OCI-LY7 (cell line): ENCODE measurements around the gene ADGRG3. TPM values are rescaled to one million over a fixed set of nuclear protein-coding genes. Genes with fewer than 3 reads are reported as not detected.

ENCODE experiments used
- BruUV-seq: library from RNA; stranded (reverse); fragments of 400-500 nt; replicated peaks from 2 replicates; lab custom pipeline; 2021; lab: Mats Ljungman, UMichigan
- CTCF ChIA-PET: fragments of 300-600 bp; sonication (Branson Sonifier 250); formaldehyde crosslinking; loops from one replicate; lab custom pipeline; 2022; ENCODE audit warnings: antibody characterized with exemption; ENCODE audit not compliant: unreplicated experiment; lab: Charles Lee
- POLR2A ChIA-PET: fragments of 300-600 bp; sonication (Branson Sonifier 250); formaldehyde crosslinking; loops from one replicate; lab custom pipeline; 2022; ENCODE audit warnings: antibody characterized with exemption; lab: Charles Lee
- DNase-seq: peaks from one replicate; pipeline ENCODE4 v3.0.0-alpha.2; 2015; ENCODE audit warnings: low spot score
- H2AFZ ChIP-seq: fragments of 200-600 bp; sonication (generic), shearing (Covaris generic); 2 replicates; pipeline ENCODE4 v1.6.1; 2014; ENCODE audit warnings: mild to moderate bottlenecking, antibody characterized with exemption, low read length, moderate library complexity
- H3K27ac ChIP-seq: fragments of 200-600 bp; sonication (generic); 2 replicates; pipeline ENCODE4 v1.5.1; 2014; ENCODE audit warnings: mixed run types, low read depth, mild to moderate bottlenecking, moderate library complexity, low read length, inconsistent platforms; ENCODE audit not compliant: poor library complexity, severe bottlenecking
- H3K36me3 ChIP-seq: fragments of 200-600 bp; sonication (generic); 2 replicates; pipeline ENCODE4 v1.6.1; 2014; ENCODE audit warnings: mild to moderate bottlenecking, antibody characterized with exemption, low read length, moderate library complexity, mixed read lengths; ENCODE audit not compliant: insufficient read depth
- H3K4me1 ChIP-seq: fragments of 200-600 bp; sonication (generic); 2 replicates; pipeline ENCODE4 v1.5.1; 2014; ENCODE audit warnings: mild to moderate bottlenecking, low read length; ENCODE audit not compliant: insufficient read depth, poor library complexity, severe bottlenecking
- H3K4me2 ChIP-seq: fragments of 200-600 bp; sonication (generic); 2 replicates; pipeline ENCODE4 v1.6.1; 2014; ENCODE audit warnings: mild to moderate bottlenecking, low read length
- H3K4me3 ChIP-seq: fragments of 200-600 bp; sonication (generic); 2 replicates; pipeline ENCODE4 v1.5.1; 2014; ENCODE audit warnings: mild to moderate bottlenecking, low read depth, low read length; ENCODE audit not compliant: poor library complexity, severe bottlenecking
- H3K79me2 ChIP-seq: fragments of 200-600 bp; sonication (generic); 2 replicates; pipeline ENCODE4 v1.6.1; 2016; ENCODE audit warnings: low read depth, mild to moderate bottlenecking, low read length, moderate library complexity, mixed read lengths; ENCODE audit not compliant: insufficient read depth
- H3K9me2 ChIP-seq: fragments of 200-600 bp; sonication (generic); 2 replicates; pipeline ENCODE4 v1.6.1; 2016; ENCODE audit warnings: mild to moderate bottlenecking, low read length, mixed read lengths; ENCODE audit not compliant: insufficient read depth
- H3K9me3 ChIP-seq: fragments of 200-600 bp; sonication (generic); 2 replicates; pipeline ENCODE4 v1.6.1; 2014; ENCODE audit warnings: mild to moderate bottlenecking, mixed run types, low read length, mixed read lengths
- H4K20me1 ChIP-seq: fragments of 200-600 bp; sonication (generic); 2 replicates; pipeline ENCODE4 v1.6.1; 2014; ENCODE audit warnings: mild to moderate bottlenecking, antibody characterized with exemption, low read length, moderate library complexity, mixed read lengths; ENCODE audit not compliant: insufficient read depth
- EZH2phosphoT487 ChIP-seq: fragments of 200-600 bp; sonication (generic); IDR thresholded peaks from 2 replicates; pipeline ENCODE4 v1.6.1; 2018; ENCODE audit warnings: low read depth, borderline replicate concordance, mild to moderate bottlenecking, mixed run types, antibody characterized with exemption, low read length, moderate library complexity, mixed read lengths
- intact Hi-C: fragments of 100-400 bp; cut with micrococcal nuclease; formaldehyde crosslinking; loops from one replicate; pipeline ENCODE4 v1.10.0; 2022; ENCODE audit not compliant: unreplicated experiment
- total RNA-seq, 2 experiments: library from RNA; depleted of rRNA in 1 of 2; stranded (reverse); fragments of >200 nt in 1 of 2; shearing (Covaris generic) in 1 of 2; gene quantifications; 2 replicates each; pipeline ENCODE4 v1.2.3, GENCODE V29; 2014 to 2022
- TF ChIP-seq, protein P1 (sequence below): fragments of 200-600 bp; sonication (generic); conservative IDR thresholded peaks from 2 replicates; pipeline ENCODE4 v1.5.1; 2014; ENCODE audit warnings: mild to moderate bottlenecking, antibody characterized with exemption, low read length, moderate library complexity, mixed read lengths

ADGRG3 gene
- total RNA-seq, 2 experiments from 2014 or later, result not detected

- Histone ChIP-seq H3K9me3 (no peaks in the 10 kb centered on the region), H3K4me3 (no peak overlapping the region), H3K4me1 (no peaks in the 10 kb centered on the region), H3K79me2 (no peaks in the 10 kb centered on the region), H4K20me1 (no peaks in the 10 kb centered on the region), H3K27ac (no peak overlapping the region), H3K4me2 (no peak overlapping the region), H2AFZ (no peak overlapping the region), H3K36me3 (no peaks in the 10 kb centered on the region), H3K9me2 (no peaks in the 10 kb centered on the region)
- no TSS peak for BruUV-seq
- TF ChIP-seq EZH2phosphoT487, result no peak
- TF ChIP-seq, protein P1, sequence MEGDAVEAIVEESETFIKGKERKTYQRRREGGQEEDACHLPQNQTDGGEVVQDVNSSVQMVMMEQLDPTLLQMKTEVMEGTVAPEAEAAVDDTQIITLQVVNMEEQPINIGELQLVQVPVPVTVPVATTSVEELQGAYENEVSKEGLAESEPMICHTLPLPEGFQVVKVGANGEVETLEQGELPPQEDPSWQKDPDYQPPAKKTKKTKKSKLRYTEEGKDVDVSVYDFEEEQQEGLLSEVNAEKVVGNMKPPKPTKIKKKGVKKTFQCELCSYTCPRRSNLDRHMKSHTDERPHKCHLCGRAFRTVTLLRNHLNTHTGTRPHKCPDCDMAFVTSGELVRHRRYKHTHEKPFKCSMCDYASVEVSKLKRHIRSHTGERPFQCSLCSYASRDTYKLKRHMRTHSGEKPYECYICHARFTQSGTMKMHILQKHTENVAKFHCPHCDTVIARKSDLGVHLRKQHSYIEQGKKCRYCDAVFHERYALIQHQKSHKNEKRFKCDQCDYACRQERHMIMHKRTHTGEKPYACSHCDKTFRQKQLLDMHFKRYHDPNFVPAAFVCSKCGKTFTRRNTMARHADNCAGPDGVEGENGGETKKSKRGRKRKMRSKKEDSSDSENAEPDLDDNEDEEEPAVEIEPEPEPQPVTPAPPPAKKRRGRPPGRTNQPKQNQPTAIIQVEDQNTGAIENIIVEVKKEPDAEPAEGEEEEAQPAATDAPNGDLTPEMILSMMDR, result no peak
- no peak for DNase-seq
- intact Hi-C loops, result no loop called here
- ChIA-PET POLR2A (no interaction called here), CTCF (no interaction called here)
Measured at GRCh38 chr16:57622361-57623250, 45.5 kb upstream of the ADGRG3 start.

GRCh38 chr16:57623251-57624043, 44.7 kb upstream of the ADGRG3 start:
- H3K9me2 ChIP-seq, result no peaks in the 10 kb centered on the region
- no peak overlapping the region for H2AFZ ChIP-seq
- H3K4me3 ChIP-seq, result no peak overlapping the region
- no peak for TF ChIP-seq EZH2phosphoT487
- TF ChIP-seq, protein P1, result no peak
- no peak overlapping the region for H3K27ac ChIP-seq
- no TSS peak for BruUV-seq
- ChIA-PET CTCF (no interaction called here), POLR2A (no interaction called here)
- H3K9me3 ChIP-seq, result no peaks in the 10 kb centered on the region
- no peaks in the 10 kb centered on the region for H3K79me2 ChIP-seq
- no peaks in the 10 kb centered on the region for H3K36me3 ChIP-seq
- H3K4me1 ChIP-seq, result no peaks in the 10 kb centered on the region
- H4K20me1 ChIP-seq, result no peaks in the 10 kb centered on the region
- intact Hi-C loops, result no loop called here
- H3K4me2 ChIP-seq, result no peak overlapping the region
- DNase-seq, result no peak
